Pancreas (tissue), 10 donors: ENCODE measurements around the gene TCF7L2. TPM values are rescaled to one million over a fixed set of nuclear protein-coding genes. Genes with fewer than 3 reads are reported as not detected.
A peak's percentile ranks its signal among the peaks of the same experiment; 100 is the strongest.

ENCODE experiments used
- ATAC-seq, 4 donors: fragments of 200-7000 bp; cut with Tn5 transposase; one replicate each; pipeline versions ENCODE4 v1.8.0 to v1.9.1; 2020; ENCODE audit warnings: mild to moderate bottlenecking in 4 of 4, moderate library complexity in 4 of 4
- DNase-seq, 6 donors: peaks; one replicate each; pipeline ENCODE4 v3.0.0-alpha.2; 2020
- FAIRE-seq: peaks from 2 replicates; lab custom pipeline; 2012; peaks lifted over from hg19 to GRCh38; lab: Jason Lieb, UNC
- H3K27ac ChIP-seq, 4 donors: fragments of 200-600 bp; sonication (generic); 1 replicate in 3 of 4; 2 replicates in 1 of 4; pipeline versions ENCODE4 v1.5.0 to v1.8.0; 2020
- H3K27me3 ChIP-seq, 4 donors: fragments of 200-600 bp; one replicate each; pipeline ENCODE4 v1.8.0; 2021
- H3K36me3 ChIP-seq, 3 donors: fragments of 200-600 bp; sonication (generic) in 1 of 3; one replicate each; pipeline versions ENCODE4 v1.5.0 to v1.8.0; 2020 to 2021
- H3K4me1 ChIP-seq, 3 donors: fragments of 200-600 bp; one replicate each; pipeline ENCODE4 v1.8.0; 2021
- H3K4me3 ChIP-seq, 4 donors: fragments of 200-600 bp; sonication (generic) in 2 of 4; one replicate each; pipeline versions ENCODE4 v1.5.0 to v1.8.0; 2020 to 2021
- H3K9me3 ChIP-seq, 4 donors: fragments of 200-600 bp; one replicate each; pipeline ENCODE4 v1.8.0; 2021
- CTCF ChIP-seq, 4 donors: fragments of 200-600 bp; sonication (generic) in 3 of 4; IDR thresholded peaks; one replicate each; pipeline versions ENCODE4 v1.5.0 to v1.8.0; 2021; ENCODE audit warnings: antibody characterized with exemption in 4 of 4
- WGBS, 2 donors: extraction: QIAGEN DNeasy Blood & Tissue Kit; methylation state at CpG; one replicate each; pipeline ENCODE4 v1.1.7; 2013; 5-methylcytosine and 5-hydroxymethylcytosine counted together
- intact Hi-C, 3 donors: fragments of 100-400 bp; cut with DNase I; formaldehyde crosslinking; loops; one replicate each; pipeline versions ENCODE4 v1.11.1 to v1.14.2; 2022
- polyA plus RNA-seq, 2 donors: library from polyadenylated mRNA; stranded (reverse); fragments of 200-250 nt; gene quantifications; one replicate each; pipeline ENCODE4 v1.2.3, GENCODE V29; 2013
- total RNA-seq, 6 donors: library from RNA; stranded (reverse); fragmentation: NEBNext Ultra II Directional in 4 of 6; extraction: Animal tissue kit (Norgen Biotek cat#: 25700) in 4 of 6; gene quantifications; one replicate each; pipeline versions ENCODE4 v1.2.1 to v1.2.4, GENCODE V29; 2021 to 2023
- donor health status: healthy with polysubstance abuse.
- donor health status: DM: no; HTN: no; CAD: no; lungs with moderate emphysema.
- donor health status: DM: no; HTN: no; CAD: no.
- donor health status: control.
- donor health status: control.
- donor health status: Bipolar disorder and iron deficiency.
- donor health status: DM: yes; HTN: yes; CAD: no.
- donor health status: DM: no; HTN: no; CAD: no.
- donor health status: DM: no; HTN: no; CAD: no.
- donor health status: DM: yes; HTN: yes; CAD: no.

Gene TCF7L2
- total and polyA plus RNA-seq, 8 donors: 7.9 to 22.3 (median 11.6) TPM

GRCh38 chr10:112961609-112962008, 11.6 kb downstream of the TCF7L2 start:
- FAIRE-seq (no peak), ATAC-seq (no peak), DNase-seq (no peak)
- intact Hi-C loops: no loop called here
- H3K27me3 ChIP-seq: no peaks in the 10 kb centered on the region
- 87 to 88% methylated on average over 8 of the region's 8 CpGs for WGBS, 2 donors
- H3K4me3 ChIP-seq: no peak overlapping the region
- no peaks in the 10 kb centered on the region for H3K36me3 ChIP-seq
- no peak overlapping the region for H3K27ac ChIP-seq
- no peak for TF ChIP-seq CTCF (IDR thresholded peaks at IDR 0.05)
- H3K4me1 ChIP-seq: peaks cover 0 to 10% (median 0%) of the 10 kb centered on the region in 3 donors
- no peaks in the 10 kb centered on the region for H3K9me3 ChIP-seq

- intact Hi-C loops: no loop called here
- Histone ChIP-seq H3K36me3 (no peaks in the 10 kb centered on the region), H3K27ac (no peak overlapping the region), H3K9me3 (no peaks in the 10 kb centered on the region), H3K4me1 (peaks cover 0 to 6% (median 0%) of the 10 kb centered on the region in 3 donors), H3K27me3 (no peaks in the 10 kb centered on the region), H3K4me3 (no peak overlapping the region)
- DNase-seq: no peak
- 73 to 82% methylated on average over 4 of the region's 4 CpGs for WGBS, 2 donors
- no peak for TF ChIP-seq CTCF (IDR thresholded peaks at IDR 0.05)
- no peak for ATAC-seq
- no peak for FAIRE-seq
Observed at GRCh38 chr10:112962343-112962742, 12.3 kb downstream of the TCF7L2 start.

GRCh38 chr10:112963835-112964234, 13.8 kb downstream of the TCF7L2 start:
- FAIRE-seq: no peak
- Histone ChIP-seq H3K36me3 (no peaks in the 10 kb centered on the region), H3K27ac (no peak overlapping the region), H3K9me3 (no peaks in the 10 kb centered on the region), H3K4me1 (peaks cover 0 to 6% (median 0%) of the 10 kb centered on the region in 3 donors), H3K27me3 (no peaks in the 10 kb centered on the region), H3K4me3 (no peak overlapping the region)
- WGBS, 2 donors: 86% methylated on average over 5 of the region's 5 CpGs
- ATAC-seq: peak in 1 of 4 donors; percentile 29
- no peak for DNase-seq
- no peak for TF ChIP-seq CTCF (IDR thresholded peaks at IDR 0.05)
- intact Hi-C loops: no loop called here

- 89 to 90% methylated on average over 6 of the region's 6 CpGs for WGBS, 2 donors
- H3K27ac ChIP-seq: no peak overlapping the region
- no peak for FAIRE-seq
Observed at GRCh38 chr10:112964482-112964881, 14.4 kb downstream of the TCF7L2 start.

More at GRCh38 chr10:112964482-112964881, 14.4 kb downstream of the TCF7L2 start:
- no peak overlapping the region for H3K4me3 ChIP-seq
- ATAC-seq (no peak), DNase-seq (no peak)
- no peak for TF ChIP-seq CTCF (IDR thresholded peaks at IDR 0.05)
- intact Hi-C loops: no loop called here
- H3K4me1 ChIP-seq: peaks cover 0 to 4% (median 0%) of the 10 kb centered on the region in 3 donors
- H3K36me3 ChIP-seq: no peaks in the 10 kb centered on the region
- H3K27me3 ChIP-seq: no peaks in the 10 kb centered on the region
- no peaks in the 10 kb centered on the region for H3K9me3 ChIP-seq
